ENCODE results near the gene B3GAT1.
A peak's percentile ranks its signal among the peaks of the same experiment; 100 is the strongest.

Gene B3GAT1

DNA sequence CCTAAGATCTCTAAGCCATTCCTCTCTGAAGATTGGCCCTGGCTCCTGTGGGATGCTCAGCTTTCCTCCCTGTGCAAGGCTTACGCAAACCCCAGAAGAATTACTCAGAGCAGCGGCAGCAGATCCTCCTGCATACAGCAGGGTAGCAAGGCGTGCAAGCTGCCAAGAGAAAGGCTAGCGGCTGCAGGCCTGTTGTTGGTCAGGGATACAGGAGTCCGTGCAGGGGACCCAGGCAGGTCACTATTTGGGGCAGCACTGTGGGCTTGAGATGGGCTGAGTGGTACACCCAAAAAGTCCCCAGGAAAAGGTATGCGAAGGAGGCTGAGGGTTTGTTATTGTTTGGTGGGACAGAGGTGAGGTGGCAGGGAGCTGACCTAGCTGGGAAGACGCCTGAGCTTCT lies 78.7 kb downstream of the B3GAT1 start:
- DNase-seq (ENCODE audit: low spot score), result no peak

DNA sequence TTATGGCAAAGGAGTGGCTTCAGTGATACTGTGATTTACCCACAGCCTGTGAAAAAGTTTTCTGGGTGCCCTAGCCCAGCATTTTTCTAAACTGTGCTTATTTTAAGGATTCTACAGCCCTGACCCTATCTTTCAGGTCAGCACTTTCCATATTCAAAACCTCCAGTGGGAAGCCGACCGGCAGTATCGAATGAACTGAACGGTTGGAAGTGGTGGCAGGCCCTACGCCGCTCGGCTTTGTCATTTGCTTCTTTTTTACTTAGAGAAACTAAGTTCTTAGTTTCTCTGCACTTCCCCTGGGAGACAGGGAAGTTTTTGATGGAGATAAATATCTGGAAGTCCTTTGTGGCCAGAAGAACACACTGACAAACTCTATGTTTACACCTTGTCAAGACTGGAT lies 79.3 kb downstream of the B3GAT1 start:
- no peak for DNase-seq (ENCODE audit: low spot score)

DNA sequence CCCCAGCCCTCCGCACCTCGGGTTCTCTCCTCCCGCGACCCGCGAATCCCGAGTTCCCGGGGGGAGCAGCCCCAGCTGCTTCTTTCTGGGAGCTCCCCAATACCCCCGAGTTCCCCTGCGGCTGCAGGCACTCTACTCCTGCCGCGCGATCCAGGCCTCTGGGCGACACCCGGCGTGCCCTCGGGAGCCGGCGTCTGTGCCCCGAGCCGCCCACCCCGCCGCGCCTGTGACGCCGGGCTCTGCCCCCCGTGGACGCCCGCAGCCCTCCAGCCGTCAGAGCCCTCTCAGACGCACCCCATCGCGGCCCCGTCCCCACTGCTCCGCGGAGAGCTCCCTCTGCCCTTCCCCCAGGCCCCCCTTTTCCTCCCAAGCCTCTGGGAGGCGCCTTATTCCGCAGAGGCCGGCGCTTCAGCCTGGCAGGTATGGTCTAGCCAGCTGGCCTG lies 79.8 kb downstream of the B3GAT1 start:
- DNase-seq (ENCODE audit: low spot score), result peak; percentile 72

DNA sequence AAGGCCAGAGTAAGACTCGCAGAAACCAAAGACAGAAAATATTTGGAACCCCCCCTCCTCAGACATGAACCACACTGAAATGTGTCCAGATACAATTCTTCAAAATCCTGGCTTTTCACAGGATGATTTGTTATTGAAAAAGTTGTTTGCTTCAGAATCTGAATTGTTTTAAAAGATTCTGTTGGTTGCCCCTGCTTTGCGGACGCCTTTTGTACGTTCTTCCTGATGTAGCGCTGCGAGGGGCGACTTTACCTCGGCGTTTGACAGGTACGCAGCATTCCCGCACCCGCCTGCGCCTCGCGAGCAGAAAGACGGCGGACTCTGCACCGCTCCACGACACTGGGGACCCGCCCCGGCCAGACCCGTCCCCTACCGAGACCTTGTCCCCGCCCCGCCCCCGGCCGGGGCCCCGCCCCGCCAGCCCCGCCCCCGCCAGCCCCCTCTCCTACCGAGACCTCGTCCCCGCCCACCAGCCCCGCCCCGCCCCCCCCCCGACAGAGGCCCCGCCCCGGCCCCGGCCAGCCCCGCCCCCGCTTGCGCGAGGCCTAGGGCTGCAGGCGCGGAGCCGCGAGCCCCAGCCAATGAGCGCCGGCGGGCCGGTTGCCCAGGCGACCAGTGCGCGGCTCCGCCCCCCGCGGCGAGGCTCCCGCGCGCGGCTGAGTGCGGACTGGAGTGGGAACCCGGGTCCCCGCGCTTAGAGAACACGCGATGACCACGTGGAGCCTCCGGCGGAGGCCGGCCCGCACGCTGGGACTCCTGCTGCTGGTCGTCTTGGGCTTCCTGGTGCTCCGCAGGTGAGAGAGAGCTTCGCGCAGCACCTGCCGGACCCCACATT lies 80.5 kb downstream of the B3GAT1 start, which contains the start of gene GLB1L2:
Gene GLB1L2, plus strand, starts transcription at position 635 of the 835 bp plus-strand sequence. Its CDS starts 74 bp downstream, at position 709.
- DNase-seq (ENCODE audit: low spot score), result peak; percentile 99

DNA sequence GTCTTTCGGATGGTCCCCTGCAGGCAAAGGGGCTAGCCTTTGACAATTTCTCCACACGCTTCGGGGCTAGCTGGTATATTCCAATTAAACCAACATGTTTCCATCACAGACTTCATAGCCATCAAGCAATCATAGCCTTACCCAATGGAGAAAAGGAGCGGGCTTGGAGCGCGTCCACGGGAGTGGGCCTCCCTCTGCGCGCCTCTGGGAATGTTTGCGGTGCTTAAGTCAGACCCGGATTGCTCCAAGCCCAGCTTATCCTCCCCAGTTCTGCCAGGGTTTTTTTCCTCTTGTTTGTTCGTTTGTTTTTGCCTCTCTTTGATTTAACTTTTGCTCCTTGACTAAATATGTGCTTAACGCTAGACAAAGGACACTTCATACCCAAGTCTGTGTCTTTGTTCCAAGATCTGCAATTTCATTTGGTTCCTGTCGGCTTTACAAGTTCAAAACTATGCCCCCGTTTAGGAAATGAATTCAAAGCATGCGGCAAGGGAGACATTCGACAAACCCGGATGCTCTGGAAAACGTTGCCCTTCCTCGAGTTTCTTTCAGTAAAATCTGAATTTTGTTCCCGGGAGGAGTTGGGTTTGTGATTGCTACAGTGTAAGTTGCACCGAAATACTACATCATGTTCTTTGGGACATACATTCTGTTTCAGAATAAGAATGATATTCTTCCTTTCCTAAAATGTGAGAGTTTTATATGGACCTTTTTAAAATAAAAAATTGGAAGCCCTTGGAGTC lies 81.3 kb downstream of the B3GAT1 start:
- no peak for DNase-seq (ENCODE audit: low spot score)

Measured in iPS-NIHi11 (cell line).